Mononuclear cell (primary cell): ENCODE data around the gene CPB2. TPM values are rescaled to one million over a fixed set of nuclear protein-coding genes. Genes with fewer than 3 reads are reported as not detected.

Experiments used
- H3K27me3 ChIP-seq: 2 replicates; pipeline ENCODE4 v1.6.0; 2011; ENCODE audit warnings: low read length, control low read depth; ENCODE audit not compliant: insufficient read depth
- H3K4me1 ChIP-seq: 2 replicates; pipeline ENCODE4 v1.5.1; 2011; ENCODE audit warnings: mild to moderate bottlenecking, low read length, control low read depth; ENCODE audit not compliant: insufficient read depth
- H3K4me3 ChIP-seq: 2 replicates; pipeline ENCODE4 v1.5.1; 2011; ENCODE audit warnings: mild to moderate bottlenecking, low read length, moderate library complexity
- H3K9me3 ChIP-seq: 2 replicates; pipeline ENCODE4 v1.5.1; 2011; ENCODE audit warnings: low read depth, mild to moderate bottlenecking, control low read depth, low read length
- total RNA-seq: library from RNA; depleted of rRNA; stranded (reverse); fragments of >200 nt; gene quantifications from one replicate; pipeline ENCODE4 v1.2.3, GENCODE V29; 2012

Gene CPB2
- total RNA-seq, 1 donor = not detected

DNA sequence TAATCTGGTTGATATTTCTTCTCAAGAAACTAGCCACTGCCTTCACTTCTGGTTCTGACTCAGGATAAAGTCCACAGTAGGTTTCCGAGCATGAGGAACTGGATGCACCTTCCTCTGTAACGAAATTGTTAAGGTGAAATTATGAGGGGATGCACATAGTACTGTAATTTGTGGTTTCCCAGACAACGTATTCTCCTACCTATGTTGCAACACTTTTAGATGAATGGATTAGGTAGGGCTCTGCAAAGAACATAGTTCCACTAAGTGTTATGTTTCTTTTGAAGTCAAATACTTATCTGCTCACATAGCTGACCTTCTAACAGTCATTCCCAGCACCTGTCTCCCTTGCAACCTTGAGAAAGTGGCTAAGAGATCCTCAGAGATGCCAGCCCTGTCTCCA is 46.6 kb downstream of the CPB2 start:
- peaks cover 4% of the 10 kb centered on the region for H3K4me1 ChIP-seq
- H3K9me3 ChIP-seq = no peaks in the 10 kb centered on the region
- H3K4me3 ChIP-seq = no peak overlapping the region
- H3K27me3 ChIP-seq = peaks cover 21% of the 10 kb centered on the region

DNA sequence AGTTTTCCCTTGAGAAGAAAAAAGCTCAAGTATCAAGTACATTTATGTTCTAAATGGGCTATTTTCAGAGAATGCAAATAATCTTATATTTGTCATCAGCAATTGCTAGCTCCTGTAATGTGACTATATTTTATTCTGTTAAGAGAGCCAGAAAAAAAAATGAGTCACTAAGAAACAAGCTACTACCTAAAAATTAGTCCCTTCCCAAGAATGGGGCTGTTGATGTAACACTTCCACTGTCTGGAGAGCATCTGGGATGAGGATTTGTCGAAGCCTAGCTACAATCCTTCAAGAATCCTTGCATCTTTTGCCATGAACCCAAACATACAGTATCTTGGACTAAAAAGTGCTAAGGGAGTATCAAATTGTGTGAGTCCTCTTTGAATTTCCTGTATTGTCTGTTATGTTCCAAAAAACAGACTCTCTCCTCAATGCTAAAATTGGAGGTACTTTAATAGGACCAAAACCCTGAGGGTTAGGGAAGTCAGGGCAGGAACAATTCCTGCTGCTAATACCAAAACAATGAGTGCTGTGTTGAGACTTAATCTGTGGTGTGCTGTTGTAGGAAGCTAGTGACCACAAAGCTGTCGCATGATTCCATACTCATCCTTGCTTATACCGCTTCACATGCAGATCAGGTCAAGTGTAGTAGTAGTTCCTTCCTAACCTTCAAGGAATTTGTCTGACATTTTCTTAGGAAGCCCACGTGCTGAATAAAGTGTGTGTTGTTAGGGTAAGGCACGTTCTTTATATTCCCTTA is 47.4 kb downstream of the CPB2 start:
- peaks cover 9% of the 10 kb centered on the region for H3K4me1 ChIP-seq
- no peaks in the 10 kb centered on the region for H3K9me3 ChIP-seq
- no peak overlapping the region for H3K4me3 ChIP-seq
- H3K27me3 ChIP-seq = peaks cover 24% of the 10 kb centered on the region

DNA sequence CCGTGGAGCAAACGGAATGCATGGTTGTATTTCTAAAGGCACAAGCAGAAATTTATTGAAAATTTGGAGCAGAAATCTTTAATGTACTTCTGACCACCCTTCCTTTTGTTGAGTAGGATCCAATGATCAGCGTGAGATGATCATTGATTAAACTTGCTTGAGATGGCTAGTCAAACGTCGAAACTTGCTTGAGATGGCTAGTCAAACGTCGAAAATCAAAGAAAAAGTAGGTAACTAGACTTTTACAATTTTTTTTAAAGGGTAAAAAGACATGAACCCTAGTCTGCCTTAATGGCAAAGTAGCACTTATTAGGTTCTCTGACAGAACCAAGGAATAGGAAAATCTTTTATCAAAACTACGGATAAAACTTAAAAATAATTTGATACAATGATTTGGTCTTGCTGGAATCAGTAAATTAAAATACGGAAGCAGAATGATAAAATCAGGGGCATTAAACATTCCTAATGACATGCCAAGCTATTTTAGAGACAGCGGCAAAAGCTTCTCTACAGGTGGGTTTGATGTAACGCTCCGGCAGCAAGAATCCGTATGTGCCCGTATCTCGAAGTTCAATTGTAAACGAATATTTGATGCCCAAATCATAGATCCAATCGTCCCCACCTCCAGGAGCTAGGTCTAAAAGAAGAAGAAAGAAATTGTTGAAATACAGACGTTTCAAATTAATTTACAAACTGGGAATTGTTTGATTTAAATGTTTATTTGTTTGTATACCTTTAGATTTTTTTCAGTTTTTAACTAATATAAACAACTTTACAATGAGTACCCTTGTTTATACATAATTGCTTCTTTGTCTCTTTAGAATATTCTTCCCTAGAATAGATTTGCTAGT is 51.4 kb downstream of the CPB2 start:
- H3K4me3 ChIP-seq = peak overlapping the region; percentile 79
- no peaks in the 10 kb centered on the region for H3K9me3 ChIP-seq
- H3K4me1 ChIP-seq = peaks cover 23% of the 10 kb centered on the region
- peaks cover 24% of the 10 kb centered on the region for H3K27me3 ChIP-seq

DNA sequence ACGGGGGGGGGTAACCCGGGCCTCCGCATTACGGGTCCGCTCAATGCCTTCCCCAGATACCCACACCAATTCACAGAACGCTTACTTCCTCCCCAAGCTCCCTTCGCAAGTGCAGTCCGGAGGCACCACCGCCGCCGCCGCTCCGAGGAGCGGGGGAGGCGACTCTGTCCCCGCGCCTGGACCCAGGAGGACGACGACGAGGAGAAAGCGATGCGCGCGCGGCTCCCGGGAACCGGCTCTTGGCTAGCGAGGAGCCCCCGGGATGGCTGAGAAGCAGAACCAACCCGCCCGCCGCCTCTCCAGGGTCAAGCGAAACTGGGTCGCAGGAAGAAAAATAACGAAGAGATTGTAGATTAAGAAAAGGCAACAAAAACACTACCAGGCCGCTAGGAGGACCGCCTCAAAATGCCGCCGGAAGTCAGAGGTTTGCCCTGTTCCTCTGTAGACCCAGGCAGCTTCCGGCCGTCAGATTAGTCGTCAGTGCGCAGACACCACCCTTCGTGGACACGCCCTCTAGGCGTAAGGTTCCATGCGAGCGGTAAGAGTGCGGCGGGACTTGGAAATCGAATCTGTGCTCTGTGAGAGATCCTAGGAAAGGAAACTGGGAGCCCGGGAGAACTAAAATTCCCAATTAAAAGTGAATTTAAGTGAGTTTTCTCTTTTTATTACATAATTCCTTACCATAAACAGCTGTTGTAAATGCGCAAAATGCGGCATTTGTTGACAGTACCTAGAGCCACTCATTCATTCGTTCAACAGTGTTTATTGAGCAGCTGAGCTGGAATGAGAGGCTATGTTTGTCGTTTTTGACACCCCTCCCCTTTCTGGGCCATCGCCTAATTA is 52.3 kb downstream of the CPB2 start, which contains the start of gene ZC3H13:
ZC3H13 (minus strand) TSS at position 428 of the 843 bp plus-strand sequence. CDS start 7,239 bp downstream, outside the sequence.
- Histone ChIP-seq H3K4me1 (peaks cover 27% of the 10 kb centered on the region), H3K9me3 (no peaks in the 10 kb centered on the region), H3K27me3 (peaks cover 24% of the 10 kb centered on the region), H3K4me3 (peak within 1 kb of the TSS; percentile 79)

DNA sequence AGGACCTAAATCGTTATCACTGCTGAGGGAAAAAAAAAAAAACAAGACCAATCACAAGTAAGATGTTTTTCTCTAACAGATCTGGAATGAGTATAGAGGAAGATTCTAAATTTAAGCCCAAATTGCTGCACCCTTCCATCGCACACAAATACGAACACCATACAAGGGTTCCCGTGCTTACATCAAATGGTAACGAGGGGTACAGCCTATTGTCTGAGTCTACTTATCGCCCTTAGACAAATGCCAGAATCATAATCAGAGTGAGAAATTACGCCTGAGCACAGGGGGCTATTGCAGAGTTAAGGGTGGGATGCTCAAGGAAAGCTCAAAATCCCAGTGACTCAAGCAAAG is 52.9 kb downstream of the CPB2 start:
- peak overlapping the region; percentile 79 for H3K4me3 ChIP-seq
- peaks cover 27% of the 10 kb centered on the region for H3K4me1 ChIP-seq
- H3K27me3 ChIP-seq = peaks cover 24% of the 10 kb centered on the region
- no peaks in the 10 kb centered on the region for H3K9me3 ChIP-seq

DNA sequence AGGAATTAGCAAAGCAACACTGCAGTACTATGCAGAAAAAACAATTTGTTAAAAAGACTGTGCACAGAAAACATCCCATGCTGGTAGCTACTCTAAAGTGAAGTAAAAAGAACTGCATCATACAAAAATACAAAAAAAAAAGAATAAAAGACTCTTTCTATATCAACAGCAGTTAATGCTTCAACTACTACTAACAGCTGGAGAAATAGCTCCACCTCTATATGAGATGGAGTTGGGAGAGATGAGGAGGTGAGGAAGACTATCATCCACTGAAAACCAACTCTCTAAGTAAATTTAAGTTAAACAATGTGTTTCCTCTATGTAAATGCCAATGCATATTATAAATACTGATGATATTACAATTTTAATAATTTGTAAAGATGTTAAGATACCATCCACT is 54.1 kb downstream of the CPB2 start:
- no peaks in the 10 kb centered on the region for H3K9me3 ChIP-seq
- H3K27me3 ChIP-seq = peaks cover 22% of the 10 kb centered on the region
- H3K4me3 ChIP-seq = no peak overlapping the region
- peaks cover 27% of the 10 kb centered on the region for H3K4me1 ChIP-seq

DNA sequence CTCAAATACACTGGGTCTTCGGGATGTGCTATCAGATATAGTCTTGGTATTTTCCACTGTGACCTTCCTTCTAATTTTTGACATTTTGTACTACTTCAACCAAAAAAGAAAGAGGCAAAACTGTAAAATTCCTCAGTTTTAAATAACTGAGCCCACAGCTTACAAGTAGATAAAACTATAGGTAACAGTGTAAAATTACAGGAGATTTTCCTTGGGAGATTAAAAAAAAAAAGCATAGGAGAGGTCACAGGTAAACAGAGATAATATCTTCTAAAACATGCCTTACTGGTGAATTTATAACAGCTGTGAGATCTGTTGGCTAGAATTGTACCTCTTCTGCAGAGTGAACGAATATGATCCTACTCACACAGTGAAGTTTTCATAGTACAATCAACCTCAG is 59.4 kb downstream of the CPB2 start:
- Histone ChIP-seq H3K27me3 (no peaks in the 10 kb centered on the region), H3K4me3 (no peak overlapping the region), H3K9me3 (no peaks in the 10 kb centered on the region), H3K4me1 (peaks cover 4% of the 10 kb centered on the region)

DNA sequence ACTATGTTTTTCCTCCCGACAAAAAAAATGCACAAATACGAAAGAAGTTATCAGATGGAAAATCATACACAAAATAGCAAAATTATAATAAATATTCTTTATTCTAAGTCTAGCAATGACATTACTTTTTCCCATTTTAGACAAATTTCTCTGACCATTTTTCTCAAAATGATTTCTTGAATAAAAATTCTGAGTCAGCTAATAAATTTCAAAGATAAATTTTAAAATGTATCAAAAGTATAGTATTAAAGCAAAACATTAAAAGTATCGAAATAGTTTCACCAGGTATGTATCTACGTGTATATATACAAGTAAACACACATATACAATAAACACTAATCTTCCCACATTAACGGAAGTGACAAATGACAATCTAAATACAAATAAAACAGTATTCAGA is 61.2 kb downstream of the CPB2 start:
- Histone ChIP-seq H3K4me3 (no peak overlapping the region), H3K9me3 (no peaks in the 10 kb centered on the region), H3K27me3 (no peaks in the 10 kb centered on the region), H3K4me1 (peaks cover 4% of the 10 kb centered on the region)

DNA sequence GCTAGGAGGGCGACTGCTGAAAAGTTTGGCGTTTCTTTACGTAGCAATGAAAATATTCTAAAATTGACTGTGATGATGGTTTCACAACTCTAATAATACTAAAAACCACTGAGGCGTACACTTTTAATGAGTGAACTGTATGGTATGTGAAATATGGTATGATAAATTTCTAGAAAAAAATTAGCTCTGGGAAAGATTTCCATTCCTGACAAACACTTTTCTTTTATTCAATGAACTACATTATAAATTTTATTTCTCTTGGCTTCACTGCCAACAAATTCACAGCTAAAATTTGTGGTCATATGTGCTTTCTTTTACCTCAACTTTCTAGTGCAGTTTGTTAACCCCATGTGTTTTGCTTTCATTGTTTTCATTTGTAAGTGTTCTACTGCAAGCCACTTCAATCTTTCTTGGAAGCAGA is 63.4 kb downstream of the CPB2 start:
- Histone ChIP-seq H3K4me1 (no peaks in the 10 kb centered on the region), H3K27me3 (no peaks in the 10 kb centered on the region), H3K9me3 (no peaks in the 10 kb centered on the region), H3K4me3 (no peak overlapping the region)

DNA sequence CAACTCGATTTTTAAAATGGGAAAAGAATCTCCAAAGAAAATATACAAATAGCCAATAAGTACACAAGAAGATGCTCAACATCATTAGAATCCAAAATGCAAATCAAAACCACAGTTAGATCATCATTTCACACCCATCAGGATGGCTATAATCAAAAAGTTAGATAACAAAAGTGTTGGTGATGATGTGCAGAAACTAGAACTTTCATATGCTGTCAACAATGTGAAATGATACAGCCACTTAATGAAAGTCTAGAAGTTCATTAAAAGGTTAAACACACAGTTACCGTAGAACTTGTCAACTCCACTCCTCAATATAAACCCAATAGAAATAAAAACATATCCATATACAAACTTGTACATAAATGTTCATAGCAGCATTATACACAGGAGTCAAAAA is 64.1 kb downstream of the CPB2 start:
- no peaks in the 10 kb centered on the region for H3K27me3 ChIP-seq
- H3K4me3 ChIP-seq = no peak overlapping the region
- no peaks in the 10 kb centered on the region for H3K4me1 ChIP-seq

DNA sequence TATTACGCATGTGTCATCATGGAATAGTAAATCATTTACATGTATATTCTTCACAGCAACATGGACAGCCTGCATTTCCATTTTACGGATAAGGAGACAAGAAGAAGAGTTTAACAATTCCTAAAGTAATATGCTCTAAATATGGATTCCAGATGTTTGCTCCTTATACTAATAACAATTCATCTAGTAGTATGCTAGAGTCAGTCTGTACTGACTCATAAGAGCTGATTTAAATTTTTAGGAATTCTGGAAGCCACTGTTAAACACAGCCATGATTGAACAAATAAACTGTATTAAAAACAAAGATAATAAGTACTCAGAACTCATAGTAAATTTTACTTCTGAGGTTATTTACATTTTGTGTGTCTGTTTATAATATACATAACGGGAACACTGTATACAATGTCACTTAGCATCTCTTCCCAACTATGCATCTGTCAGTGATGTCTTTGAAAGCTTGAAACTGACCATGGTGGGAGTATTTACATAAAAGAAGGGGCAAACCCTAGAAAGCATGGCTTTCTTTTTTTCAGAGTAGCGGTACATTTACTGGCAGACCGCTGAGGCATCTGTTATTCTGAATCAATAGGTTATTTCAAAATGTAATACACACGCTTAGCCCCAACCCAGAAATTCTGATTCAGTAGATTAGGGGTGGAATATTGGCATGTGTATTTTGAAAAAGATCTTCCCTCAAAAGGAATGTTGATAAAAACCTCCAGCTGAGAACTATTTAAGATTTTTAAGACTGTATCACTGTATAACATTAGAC is 65.2 kb downstream of the CPB2 start:
- Histone ChIP-seq H3K27me3 (no peaks in the 10 kb centered on the region), H3K4me1 (no peaks in the 10 kb centered on the region), H3K4me3 (no peak overlapping the region), H3K9me3 (no peaks in the 10 kb centered on the region)

More for the DNA sequence above, 64.1 kb downstream of the CPB2 start:
- H3K9me3 ChIP-seq = no peaks in the 10 kb centered on the region

DNA sequence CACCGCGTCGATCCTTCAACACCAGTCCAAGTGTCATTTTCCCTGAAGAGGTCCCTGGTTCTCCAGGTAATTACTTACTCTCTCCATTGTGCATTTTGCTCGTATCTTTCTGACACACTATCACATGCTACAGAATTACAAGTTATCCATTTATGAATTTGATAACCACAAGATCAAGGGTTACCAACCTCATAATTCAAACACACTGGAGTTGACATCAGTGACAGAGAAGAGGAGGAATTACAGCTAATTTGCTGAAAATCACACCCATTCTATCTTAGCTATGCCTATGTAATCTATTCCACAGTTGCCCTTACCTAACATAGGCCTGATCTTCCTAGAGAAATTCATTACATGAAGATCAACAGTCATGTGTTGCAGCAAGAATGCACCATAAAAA is 66.5 kb downstream of the CPB2 start:
- no peaks in the 10 kb centered on the region for H3K9me3 ChIP-seq
- no peaks in the 10 kb centered on the region for H3K4me1 ChIP-seq
- no peaks in the 10 kb centered on the region for H3K27me3 ChIP-seq
- no peak overlapping the region for H3K4me3 ChIP-seq

DNA sequence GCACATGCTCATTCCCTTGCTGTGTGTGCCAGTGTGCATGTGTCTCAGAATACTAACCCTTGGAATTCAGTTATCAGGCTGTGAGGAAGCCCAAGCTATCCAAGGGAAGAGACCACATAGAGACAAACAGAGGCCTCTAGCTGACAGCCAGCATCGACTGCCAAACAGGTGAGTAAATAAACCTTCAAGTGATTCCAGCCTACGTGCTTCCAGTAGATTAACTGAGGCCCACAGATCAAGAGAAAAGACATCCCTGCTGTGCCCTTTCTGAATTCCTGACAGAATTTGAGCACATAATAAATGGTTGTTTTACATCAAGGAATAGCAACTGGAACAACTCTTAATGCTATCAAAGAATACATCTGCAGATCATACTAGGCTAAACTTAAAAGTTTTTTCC is 69.8 kb downstream of the CPB2 start:
- H3K4me3 ChIP-seq = no peak overlapping the region
- peaks cover 16% of the 10 kb centered on the region for H3K9me3 ChIP-seq
- no peaks in the 10 kb centered on the region for H3K4me1 ChIP-seq
- no peaks in the 10 kb centered on the region for H3K27me3 ChIP-seq

DNA sequence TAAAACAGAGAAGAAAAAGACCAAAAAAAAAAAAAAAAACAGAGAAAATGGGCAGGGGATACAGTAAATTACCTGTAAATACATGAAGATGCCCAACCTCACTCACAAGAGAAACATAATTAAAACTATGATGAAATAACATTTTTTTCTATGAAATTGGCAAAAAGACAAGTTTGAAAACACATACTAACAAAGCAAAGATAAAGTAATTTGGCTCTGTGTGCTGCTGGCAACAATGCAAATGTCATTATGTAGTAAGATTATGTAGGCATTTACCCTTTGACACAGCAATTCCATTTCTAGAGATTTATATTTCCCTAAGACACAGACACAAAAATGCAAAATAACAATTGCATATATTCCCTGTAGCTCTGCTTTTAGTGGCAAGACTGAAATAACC is 72.5 kb downstream of the CPB2 start:
- Histone ChIP-seq H3K27me3 (no peaks in the 10 kb centered on the region), H3K4me3 (no peak overlapping the region), H3K9me3 (peaks cover 19% of the 10 kb centered on the region), H3K4me1 (no peaks in the 10 kb centered on the region)
